ENCODE results near the gene PSMD7. TPM values are rescaled to one million over a fixed set of nuclear protein-coding genes. Genes with fewer than 3 reads are reported as not detected.

PSMD7 gene
- total RNA-seq, 1 donor from 2014 or later: 127 TPM

DNA sequence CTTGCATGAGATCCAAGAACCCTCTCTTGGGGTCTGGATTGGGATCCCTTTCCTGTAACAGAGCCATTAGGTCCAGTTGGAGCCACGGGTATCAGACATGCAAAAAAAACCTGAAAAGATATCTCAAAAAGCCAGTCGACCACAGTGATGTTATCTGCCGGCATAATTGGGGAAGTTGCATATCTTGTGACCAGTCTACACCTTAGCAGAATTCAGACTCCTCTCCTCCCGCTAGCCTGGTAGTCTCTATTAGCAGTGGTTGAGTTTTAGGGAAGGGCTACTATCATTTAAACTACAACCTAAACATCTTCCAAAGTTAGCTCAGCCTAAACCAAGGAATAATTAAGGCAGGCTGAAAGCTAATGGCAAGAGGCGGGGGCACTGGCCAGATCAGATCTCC lies 16.2 kb upstream of the PSMD7 start:
- H3K9me3 Mint-ChIP-seq: peaks cover 9% of the 10 kb centered on the region
- Histone ChIP-seq H3K4me2 (no peak overlapping the region), H3K27me3 (no peaks in the 10 kb centered on the region), H3F3A (ENCODE audit: low read depth) (peaks cover 43% of the 10 kb centered on the region), H3K4me3 (no peak overlapping the region), H3K79me2 (ENCODE audit: low read depth) (no peaks in the 10 kb centered on the region), H3K4me1 (peaks cover 35% of the 10 kb centered on the region), H3K9ac (no peak overlapping the region), H3K36me3 (no peaks in the 10 kb centered on the region), H3K27ac (no peak overlapping the region), H3K9me3 (ENCODE audit: low read depth) (peaks cover 8% of the 10 kb centered on the region), H2AFZ (replicated peaks) (no peak overlapping the region), H4K20me1 (ENCODE audit: low read depth) (no peaks in the 10 kb centered on the region)
- no peak overlapping the region for H3K27ac Mint-ChIP-seq
- no peaks in the 10 kb centered on the region for H3K36me3 Mint-ChIP-seq
- H3K4me1 Mint-ChIP-seq: peaks cover 36% of the 10 kb centered on the region
- TF ChIP-seq, protein P1, sequence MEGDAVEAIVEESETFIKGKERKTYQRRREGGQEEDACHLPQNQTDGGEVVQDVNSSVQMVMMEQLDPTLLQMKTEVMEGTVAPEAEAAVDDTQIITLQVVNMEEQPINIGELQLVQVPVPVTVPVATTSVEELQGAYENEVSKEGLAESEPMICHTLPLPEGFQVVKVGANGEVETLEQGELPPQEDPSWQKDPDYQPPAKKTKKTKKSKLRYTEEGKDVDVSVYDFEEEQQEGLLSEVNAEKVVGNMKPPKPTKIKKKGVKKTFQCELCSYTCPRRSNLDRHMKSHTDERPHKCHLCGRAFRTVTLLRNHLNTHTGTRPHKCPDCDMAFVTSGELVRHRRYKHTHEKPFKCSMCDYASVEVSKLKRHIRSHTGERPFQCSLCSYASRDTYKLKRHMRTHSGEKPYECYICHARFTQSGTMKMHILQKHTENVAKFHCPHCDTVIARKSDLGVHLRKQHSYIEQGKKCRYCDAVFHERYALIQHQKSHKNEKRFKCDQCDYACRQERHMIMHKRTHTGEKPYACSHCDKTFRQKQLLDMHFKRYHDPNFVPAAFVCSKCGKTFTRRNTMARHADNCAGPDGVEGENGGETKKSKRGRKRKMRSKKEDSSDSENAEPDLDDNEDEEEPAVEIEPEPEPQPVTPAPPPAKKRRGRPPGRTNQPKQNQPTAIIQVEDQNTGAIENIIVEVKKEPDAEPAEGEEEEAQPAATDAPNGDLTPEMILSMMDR (IDR thresholded peaks at IDR 0.05): no peak
- TF ChIP-seq EZH2phosphoT487 (IDR thresholded peaks at IDR 0.05) (no peak), EZH2 (IDR thresholded peaks at IDR 0.05) (no peak)
- no peak for DNase-seq (ENCODE audit: low spot score)
- H3K4me3 Mint-ChIP-seq: no peak overlapping the region
- H3K27me3 Mint-ChIP-seq (ENCODE audit: insufficient read depth, low read depth): peaks cover 2% of the 10 kb centered on the region

DNA sequence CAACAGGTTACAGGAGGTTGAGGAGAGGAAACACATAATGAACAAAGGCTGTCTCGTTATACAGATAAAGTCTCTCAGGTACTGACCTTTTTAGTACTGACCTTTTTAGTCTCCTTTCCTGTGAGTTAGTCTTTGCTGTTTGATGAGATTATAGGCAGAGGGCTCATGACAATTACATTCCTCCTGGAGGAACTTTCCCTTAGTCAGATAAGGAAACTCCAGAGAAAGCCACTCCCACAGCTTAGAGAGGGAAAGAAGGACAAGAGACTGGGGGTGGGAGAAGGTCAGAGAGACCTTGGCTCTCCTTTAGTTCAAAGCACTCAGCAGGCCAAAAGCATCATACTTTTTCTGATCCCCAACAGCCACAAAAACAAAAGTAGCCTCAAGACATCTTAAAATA lies 15.3 kb upstream of the PSMD7 start:
- H2AFZ ChIP-seq (replicated peaks): no peak overlapping the region
- peaks cover 28% of the 10 kb centered on the region for H3K4me1 Mint-ChIP-seq
- no peaks in the 10 kb centered on the region for H3K79me2 ChIP-seq (ENCODE audit: low read depth)
- no peak for TF ChIP-seq EZH2phosphoT487 (IDR thresholded peaks at IDR 0.05)
- TF ChIP-seq, protein P1 (IDR thresholded peaks at IDR 0.05): no peak
- TF ChIP-seq EZH2 (IDR thresholded peaks at IDR 0.05): no peak
- H3K36me3 Mint-ChIP-seq: no peaks in the 10 kb centered on the region
- no peaks in the 10 kb centered on the region for H3K36me3 ChIP-seq
- H3K27me3 ChIP-seq: no peaks in the 10 kb centered on the region
- peak overlapping the region; percentile 29 for H3K27ac Mint-ChIP-seq
- no peak overlapping the region for H3K4me3 ChIP-seq
- peaks cover 9% of the 10 kb centered on the region for H3K9me3 Mint-ChIP-seq
- no peak overlapping the region for H3K4me3 Mint-ChIP-seq
- H3K9ac ChIP-seq: no peak overlapping the region
- DNase-seq (ENCODE audit: low spot score): peak; percentile 60
- peaks cover 2% of the 10 kb centered on the region for H3K27me3 Mint-ChIP-seq (ENCODE audit: insufficient read depth, low read depth)
- H3K4me1 ChIP-seq: peaks cover 26% of the 10 kb centered on the region
- H3K27ac ChIP-seq: no peak overlapping the region
- H4K20me1 ChIP-seq (ENCODE audit: low read depth): no peaks in the 10 kb centered on the region
- H3K4me2 ChIP-seq: peak overlapping the region; percentile 19
- peaks cover 37% of the 10 kb centered on the region for H3F3A ChIP-seq (ENCODE audit: low read depth)
- peaks cover 8% of the 10 kb centered on the region for H3K9me3 ChIP-seq (ENCODE audit: low read depth)

DNA sequence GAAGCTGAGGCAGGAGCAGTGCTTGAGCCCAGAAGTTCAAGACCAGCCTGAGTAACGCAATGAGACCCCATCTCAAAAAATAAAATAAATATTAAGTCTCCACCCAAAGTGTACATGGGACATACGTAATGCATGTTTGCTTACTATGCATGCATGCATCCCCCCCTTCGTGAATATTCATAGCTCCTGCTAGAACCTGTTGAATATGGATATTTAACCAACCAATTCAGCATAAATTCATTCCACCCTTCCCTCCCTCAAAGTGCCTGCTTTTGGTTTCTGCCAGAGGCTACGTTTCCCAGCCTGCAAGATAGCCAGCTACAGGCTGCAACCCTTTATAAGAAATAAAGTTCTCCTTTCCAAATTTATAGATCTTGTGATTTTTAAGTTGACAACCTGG lies 12.9 kb upstream of the PSMD7 start:
- Histone ChIP-seq H3K27me3 (no peaks in the 10 kb centered on the region), H3K4me1 (peaks cover 25% of the 10 kb centered on the region), H4K20me1 (ENCODE audit: low read depth) (no peaks in the 10 kb centered on the region), H3K4me2 (peak overlapping the region; percentile 35), H3K36me3 (no peaks in the 10 kb centered on the region), H3K27ac (peak overlapping the region; percentile 87), H3K79me2 (ENCODE audit: low read depth) (no peaks in the 10 kb centered on the region), H3K9ac (no peak overlapping the region), H3K9me3 (ENCODE audit: low read depth) (peaks cover 8% of the 10 kb centered on the region), H2AFZ (replicated peaks) (no peak overlapping the region), H3F3A (ENCODE audit: low read depth) (peaks cover 28% of the 10 kb centered on the region), H3K4me3 (no peak overlapping the region)
- Mint-ChIP-seq H3K27me3 (ENCODE audit: insufficient read depth, low read depth) (peaks cover 4% of the 10 kb centered on the region), H3K27ac (no peak overlapping the region), H3K4me1 (peaks cover 17% of the 10 kb centered on the region), H3K36me3 (no peaks in the 10 kb centered on the region), H3K4me3 (no peak overlapping the region), H3K9me3 (peaks cover 9% of the 10 kb centered on the region)
- no peak for TF ChIP-seq EZH2 (IDR thresholded peaks at IDR 0.05)
- TF ChIP-seq, protein P1 (IDR thresholded peaks at IDR 0.05): no peak
- TF ChIP-seq EZH2phosphoT487 (IDR thresholded peaks at IDR 0.05): no peak
- no peak for DNase-seq (ENCODE audit: low spot score)
